GM23248 (cell line): ENCODE results near the gene FAM163A.

Experiments used
- EZH2 ChIP-seq: fragments of 200-600 bp; sonication (generic); IDR thresholded peaks from 2 replicates; pipeline ENCODE4 v1.6.1; 2018; ENCODE audit warnings: antibody characterized with exemption, mild to moderate bottlenecking; ENCODE audit not compliant: insufficient read depth, poor library complexity, severe bottlenecking
- EZH2phosphoT487 ChIP-seq: fragments of 200-600 bp; sonication (generic); IDR thresholded peaks from 2 replicates; pipeline ENCODE4 v1.6.1; 2018; ENCODE audit warnings: antibody characterized with exemption, moderate library complexity, mild to moderate bottlenecking, low read depth; ENCODE audit not compliant: insufficient read depth

- TF ChIP-seq EZH2 = no peak
- no peak for TF ChIP-seq EZH2phosphoT487
Measured at GRCh38 chr1:179831225-179831624, 88.1 kb downstream of the FAM163A start.
